Central memory CD8-positive, alpha-beta T cell (primary cell): ENCODE data around the gene SRGAP2C.
"Not testable (repeated sequence)": the region's sequence is repeated elsewhere in the genome, so short reads cannot be mapped to it uniquely, and the experiment has no call there.

ENCODE experiments used
- ATAC-seq: fragments of 150-1000 bp; cut with Tn5 transposase; replicated peaks from 2 replicates; pipeline ENCODE4 v1.10.0; 2022; ENCODE audit warnings: mild to moderate bottlenecking, moderate FRiP score, moderate number of reproducible peaks; ENCODE audit not compliant: poor library complexity, severe bottlenecking; ENCODE audit errors: extremely low read depth
- DNase-seq, 2 donors: peaks; one replicate each; pipeline ENCODE4 v3.0.0; 2021; ENCODE audit warnings: low spot score in 2 of 2
- H3K27ac Mint-ChIP-seq: one replicate; pipeline ENCODE4 v1.8.0; 2022; ENCODE audit warnings: low read depth, mild to moderate bottlenecking, moderate library complexity, mixed read lengths
- H3K27me3 Mint-ChIP-seq: one replicate; pipeline ENCODE4 v1.8.0; 2022; ENCODE audit warnings: mixed read lengths
- H3K36me3 Mint-ChIP-seq: one replicate; pipeline ENCODE4 v1.8.0; 2022; ENCODE audit warnings: mild to moderate bottlenecking, moderate library complexity, mixed read lengths; ENCODE audit not compliant: insufficient read depth
- H3K4me1 Mint-ChIP-seq: one replicate; pipeline ENCODE4 v1.8.0; 2022; ENCODE audit warnings: mixed read lengths
- H3K4me3 Mint-ChIP-seq: one replicate; pipeline ENCODE4 v1.8.0; 2022; ENCODE audit warnings: mild to moderate bottlenecking, moderate library complexity, mixed read lengths
- H3K9me3 Mint-ChIP-seq: one replicate; pipeline ENCODE4 v1.8.0; 2022; ENCODE audit warnings: mixed read lengths

The SRGAP2C gene

GRCh38 chr1:121347476-121347875 lies 162.7 kb downstream of the SRGAP2C start:
- not testable (repeated sequence) for H3K4me1 Mint-ChIP-seq, DNase-seq, H3K36me3 Mint-ChIP-seq

GRCh38 chr1:121348115-121348514 lies 163.3 kb downstream of the SRGAP2C start:
- not testable (repeated sequence) for H3K36me3 Mint-ChIP-seq, H3K4me3 Mint-ChIP-seq, H3K9me3 Mint-ChIP-seq, DNase-seq, ATAC-seq, H3K27ac Mint-ChIP-seq, H3K27me3 Mint-ChIP-seq, H3K4me1 Mint-ChIP-seq

More at GRCh38 chr1:121347476-121347875, 162.7 kb downstream of the SRGAP2C start:
- H3K9me3 Mint-ChIP-seq, ATAC-seq, H3K4me3 Mint-ChIP-seq, H3K27ac Mint-ChIP-seq, H3K27me3 Mint-ChIP-seq: not testable (repeated sequence)

GRCh38 chr1:121349332-121349967 lies 164.7 kb downstream of the SRGAP2C start:
- H3K4me1 Mint-ChIP-seq, H3K9me3 Mint-ChIP-seq, H3K27ac Mint-ChIP-seq, H3K36me3 Mint-ChIP-seq, H3K4me3 Mint-ChIP-seq, DNase-seq, H3K27me3 Mint-ChIP-seq: not testable (repeated sequence)
- ATAC-seq = peak; percentile 62

GRCh38 chr1:121355711-121356420 lies 171.1 kb downstream of the SRGAP2C start:
- not testable (repeated sequence) for ATAC-seq, H3K27me3 Mint-ChIP-seq, DNase-seq

GRCh38 chr1:121356819-121357218 lies 172.0 kb downstream of the SRGAP2C start:
- ATAC-seq, H3K27ac Mint-ChIP-seq, H3K4me3 Mint-ChIP-seq: not testable (repeated sequence)

More at GRCh38 chr1:121355711-121356420, 171.1 kb downstream of the SRGAP2C start:
- not testable (repeated sequence) for H3K36me3 Mint-ChIP-seq, H3K4me1 Mint-ChIP-seq, H3K9me3 Mint-ChIP-seq, H3K27ac Mint-ChIP-seq, H3K4me3 Mint-ChIP-seq

GRCh38 chr1:121360531-121360930 lies 175.8 kb downstream of the SRGAP2C start:
- not testable (repeated sequence) for H3K4me1 Mint-ChIP-seq, H3K27me3 Mint-ChIP-seq, H3K9me3 Mint-ChIP-seq, H3K36me3 Mint-ChIP-seq, H3K27ac Mint-ChIP-seq, H3K4me3 Mint-ChIP-seq, DNase-seq
- ATAC-seq = peak; percentile 43

More at GRCh38 chr1:121356819-121357218, 172.0 kb downstream of the SRGAP2C start:
- H3K4me1 Mint-ChIP-seq, H3K9me3 Mint-ChIP-seq, H3K27me3 Mint-ChIP-seq, DNase-seq, H3K36me3 Mint-ChIP-seq: not testable (repeated sequence)

- H3K4me1 Mint-ChIP-seq, H3K4me3 Mint-ChIP-seq, ATAC-seq, H3K9me3 Mint-ChIP-seq, H3K27ac Mint-ChIP-seq, DNase-seq, H3K36me3 Mint-ChIP-seq, H3K27me3 Mint-ChIP-seq: not testable (repeated sequence)
Measured at GRCh38 chr1:121361451-121362233, 176.9 kb downstream of the SRGAP2C start.

- not testable (repeated sequence) for H3K9me3 Mint-ChIP-seq, ATAC-seq, DNase-seq, H3K27ac Mint-ChIP-seq, H3K27me3 Mint-ChIP-seq, H3K4me3 Mint-ChIP-seq, H3K4me1 Mint-ChIP-seq, H3K36me3 Mint-ChIP-seq
Measured at GRCh38 chr1:121362234-121362883, 177.6 kb downstream of the SRGAP2C start.

- not testable (repeated sequence) for H3K4me3 Mint-ChIP-seq, H3K27ac Mint-ChIP-seq, H3K9me3 Mint-ChIP-seq, H3K27me3 Mint-ChIP-seq, DNase-seq, H3K36me3 Mint-ChIP-seq, ATAC-seq, H3K4me1 Mint-ChIP-seq
Measured at GRCh38 chr1:121365316-121365715, 180.5 kb downstream of the SRGAP2C start.

GRCh38 chr1:121365723-121366122 lies 180.9 kb downstream of the SRGAP2C start:
- peak; percentile 99 for ATAC-seq
- not testable (repeated sequence) for H3K36me3 Mint-ChIP-seq, H3K27ac Mint-ChIP-seq, H3K4me1 Mint-ChIP-seq, H3K9me3 Mint-ChIP-seq, H3K27me3 Mint-ChIP-seq, H3K4me3 Mint-ChIP-seq
- peak in 1 of 2 donors; percentile 65 for DNase-seq

GRCh38 chr1:121366171-121366570 lies 181.4 kb downstream of the SRGAP2C start:
- not testable (repeated sequence) for DNase-seq, H3K36me3 Mint-ChIP-seq, H3K4me1 Mint-ChIP-seq, ATAC-seq, H3K9me3 Mint-ChIP-seq, H3K27me3 Mint-ChIP-seq, H3K4me3 Mint-ChIP-seq, H3K27ac Mint-ChIP-seq

- not testable (repeated sequence) for H3K4me1 Mint-ChIP-seq, H3K27ac Mint-ChIP-seq, H3K9me3 Mint-ChIP-seq, H3K27me3 Mint-ChIP-seq, H3K4me3 Mint-ChIP-seq, ATAC-seq, H3K36me3 Mint-ChIP-seq, DNase-seq
Measured at GRCh38 chr1:121368910-121369309, 184.1 kb downstream of the SRGAP2C start.
